HG02884 (cell line): ENCODE measurements around the gene ZNF630.
"Not testable (repeated sequence)": the region's sequence is repeated elsewhere in the genome, so short reads cannot be mapped to it uniquely, and the experiment has no call there.

Experiments
- ATAC-seq: cut with Tn5 transposase; IDR thresholded peaks from one replicate; pipeline ENCODE4 v1.9.1; 2021; ENCODE audit warnings: mild to moderate bottlenecking, moderate library complexity; ENCODE audit not compliant: unreplicated experiment

Gene ZNF630

DNA sequence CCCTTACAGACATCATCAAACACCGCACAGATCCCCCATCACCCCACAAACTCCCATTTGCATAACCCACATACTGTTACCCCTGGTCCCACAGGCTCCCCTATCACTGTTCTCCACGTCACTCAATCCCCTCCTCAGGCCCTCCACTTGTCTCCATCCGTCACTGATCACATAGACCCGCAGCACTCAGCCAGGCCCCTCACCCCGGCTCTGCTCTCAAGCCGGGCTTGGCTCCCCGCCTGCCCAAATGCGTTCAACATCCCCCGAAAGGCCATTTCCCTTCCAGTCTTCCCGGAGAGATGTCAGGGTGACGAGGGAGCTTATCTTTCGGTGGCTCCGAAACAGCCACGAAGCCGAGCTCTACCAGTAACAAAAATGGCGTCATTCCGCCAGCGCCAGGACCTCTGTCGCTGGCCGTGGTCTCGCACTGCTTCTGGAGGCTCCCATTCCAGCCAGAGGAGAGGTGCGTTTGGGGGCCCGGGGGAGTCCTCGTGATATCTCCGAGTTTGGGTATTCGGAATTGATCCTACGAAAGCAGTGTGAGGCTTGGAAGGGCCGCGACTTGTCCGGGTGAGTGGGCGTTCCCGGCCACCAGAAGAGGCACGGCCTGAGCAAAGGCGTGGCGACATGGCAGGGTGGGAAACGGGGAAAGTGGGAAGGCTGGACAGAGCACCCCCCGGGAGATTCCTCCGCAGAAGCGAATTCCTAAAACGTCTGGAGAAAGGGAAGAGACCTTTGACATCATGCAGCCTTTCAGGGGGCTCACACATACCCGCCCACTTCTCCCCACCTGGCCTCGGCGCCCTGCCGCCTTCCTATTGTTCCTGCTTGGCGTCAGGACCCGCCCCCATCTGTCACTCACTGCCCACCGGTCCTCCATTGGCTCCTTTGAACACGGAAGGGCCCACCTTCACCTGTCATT lies at the start of gene ZNF630:
Gene ZNF630 (minus strand): TSS at position 577 of the 922 bp plus-strand sequence. CDS start 4,754 bp downstream, outside the sequence.
- ATAC-seq: peak; percentile 89

DNA sequence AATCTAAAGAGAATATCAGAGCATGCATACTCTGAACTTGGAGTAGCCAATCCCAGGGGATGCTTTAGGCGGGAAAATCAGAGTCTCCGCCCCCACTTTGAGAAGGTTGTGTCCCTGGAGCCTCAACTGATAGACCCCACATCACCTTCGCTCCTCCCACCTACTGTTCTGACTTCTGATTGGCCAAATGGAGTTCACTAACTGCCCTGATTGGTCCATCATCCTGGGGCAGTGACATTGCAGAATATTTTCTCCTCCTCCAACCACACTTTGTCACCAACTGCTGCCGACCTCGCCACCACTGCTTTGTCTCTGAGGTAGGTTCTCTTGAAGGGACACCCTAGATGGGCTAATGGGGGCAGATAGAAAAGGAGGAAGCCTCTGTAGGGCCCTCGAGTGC lies 36.3 kb upstream of the ZNF630 start:
- ATAC-seq: no peak

DNA sequence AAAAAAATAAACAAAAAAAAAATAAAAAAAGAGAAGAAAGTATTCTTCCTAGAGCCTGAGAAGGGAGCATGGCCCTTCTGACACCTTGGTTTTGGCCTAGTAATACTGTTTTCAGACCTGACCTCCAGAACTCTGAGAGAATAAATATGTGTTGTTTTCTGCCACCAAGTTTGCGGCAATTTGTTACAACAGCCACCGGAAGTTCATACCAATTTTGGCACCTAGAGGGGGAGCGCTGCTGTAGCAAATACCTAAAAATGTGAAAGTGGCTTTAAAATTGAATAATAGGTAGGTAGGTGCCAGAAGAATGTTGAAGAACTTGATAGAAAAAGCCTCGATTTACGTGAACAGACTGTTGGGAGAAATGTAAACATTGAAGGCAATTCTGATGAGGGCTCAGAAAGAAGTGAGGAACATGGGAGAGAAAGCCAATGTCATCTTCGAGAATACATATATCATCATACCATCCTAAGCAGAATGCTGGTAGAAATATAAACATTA lies 31.5 kb upstream of the ZNF630 start:
- ATAC-seq: no peak

DNA sequence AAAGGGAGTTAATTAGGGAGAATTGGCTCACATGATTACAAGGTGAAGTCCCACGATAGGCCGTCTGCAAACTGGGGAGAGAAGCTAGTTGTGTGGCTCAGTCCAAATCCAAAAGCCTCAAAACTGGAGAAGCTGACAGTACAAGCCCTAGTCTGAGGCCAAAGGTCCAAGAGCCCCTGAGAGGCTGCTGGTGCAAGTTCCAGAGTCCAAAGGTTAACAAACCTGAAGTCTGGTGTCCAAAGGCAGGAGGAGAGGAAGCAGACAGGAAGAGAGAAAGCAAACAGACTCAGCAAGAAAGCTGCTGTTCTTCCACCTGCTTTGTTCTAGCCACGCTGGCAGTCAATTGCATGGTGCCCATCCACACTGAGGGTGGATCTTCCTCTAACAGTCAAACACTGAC lies 30.0 kb upstream of the ZNF630 start:
- no peak for ATAC-seq

DNA sequence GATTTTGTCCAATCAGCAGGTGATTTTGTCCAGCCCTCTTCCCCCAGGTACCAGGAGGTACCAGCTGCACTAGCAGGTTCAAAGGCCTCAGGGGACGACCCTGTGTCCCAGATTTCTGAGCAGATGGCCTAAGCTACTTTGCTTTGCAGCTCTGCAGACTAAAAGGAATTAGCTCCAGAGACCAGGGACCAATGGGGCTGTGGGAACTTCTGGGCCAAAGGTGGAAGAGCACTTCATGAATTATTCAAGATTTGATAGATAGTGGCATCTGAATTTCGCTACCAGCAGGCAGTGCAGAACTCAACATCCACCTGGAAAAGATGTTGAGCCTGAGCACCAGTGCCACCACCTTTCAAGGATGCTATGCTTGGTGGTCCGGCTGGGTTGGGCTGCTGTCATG lies 21.1 kb upstream of the ZNF630 start:
- not testable (repeated sequence) for ATAC-seq

DNA sequence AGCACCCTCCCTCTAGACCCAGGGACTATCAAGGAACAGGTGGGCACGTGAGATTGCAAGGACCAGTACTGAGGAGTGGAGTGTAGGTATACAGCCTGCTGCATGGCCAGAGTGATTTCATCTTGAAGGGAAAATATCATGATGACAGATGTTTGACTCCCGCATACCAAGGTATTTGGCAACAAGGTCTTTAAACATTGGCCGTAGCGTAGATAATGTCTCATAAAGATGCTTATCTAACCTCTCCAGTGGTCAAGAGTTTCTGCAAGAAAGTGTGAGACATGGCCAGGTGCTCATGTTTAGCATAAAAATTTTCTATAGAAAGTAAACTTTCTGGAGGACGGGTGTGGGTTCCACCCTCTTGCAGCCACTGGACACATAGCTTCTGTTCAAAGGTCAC lies 18.7 kb upstream of the ZNF630 start:
- no peak for ATAC-seq

DNA sequence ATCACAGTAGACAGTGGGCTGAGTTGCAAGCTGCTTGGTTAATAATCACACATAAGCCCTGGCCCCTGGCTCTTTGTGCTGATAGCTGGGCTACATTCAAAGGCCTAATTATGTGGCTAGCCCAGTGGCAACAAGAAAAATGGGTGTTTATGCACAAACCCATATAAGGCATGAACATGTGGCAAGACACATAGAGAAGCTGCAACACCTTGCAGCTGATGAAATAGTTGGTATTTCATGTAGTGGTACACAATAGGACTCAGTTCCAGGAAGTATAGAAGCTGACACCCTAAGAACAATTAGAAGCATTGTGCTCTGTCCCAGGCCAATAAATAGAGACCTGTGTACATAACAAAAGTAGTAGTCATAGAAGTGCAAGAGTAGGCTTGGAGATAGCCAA lies 14.6 kb upstream of the ZNF630 start:
- no peak for ATAC-seq

DNA sequence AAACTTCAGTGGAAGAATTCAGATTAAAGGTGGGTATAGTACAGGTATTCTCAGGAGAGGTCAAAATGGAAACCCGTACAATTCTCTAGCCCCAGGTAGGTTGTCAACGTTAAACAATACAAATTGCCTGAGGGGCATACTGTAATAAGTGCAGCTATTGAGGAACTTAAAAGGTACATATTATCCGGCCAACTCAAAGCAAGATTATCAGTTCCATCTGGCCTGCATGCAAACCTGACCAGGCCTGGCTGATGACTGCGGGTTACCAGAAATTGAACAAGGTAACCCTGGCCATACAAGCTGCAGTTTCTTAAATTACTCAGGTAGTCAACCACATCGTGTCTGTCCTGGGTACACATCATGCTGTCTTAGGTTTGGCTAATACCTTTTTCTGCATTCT lies 12.3 kb upstream of the ZNF630 start:
- no peak for ATAC-seq

DNA sequence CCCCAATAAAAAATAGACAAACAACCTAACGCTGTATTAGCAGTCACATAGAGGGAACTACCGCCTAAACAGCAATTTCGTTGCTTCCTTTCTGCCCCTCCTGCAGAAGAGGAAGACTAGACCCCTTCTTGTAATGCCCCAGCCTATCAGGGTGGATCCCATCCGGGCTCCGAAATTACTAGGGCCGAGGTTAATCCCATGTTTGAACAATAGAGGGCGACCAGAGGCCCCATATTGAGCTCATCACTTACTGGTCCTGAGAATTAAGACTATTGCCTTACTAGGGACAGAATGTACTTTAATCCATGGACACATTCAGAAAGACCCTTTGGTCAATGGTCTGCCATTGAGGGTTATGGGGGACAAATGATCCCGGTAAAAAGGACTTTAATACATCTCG lies 11.8 kb upstream of the ZNF630 start:
- ATAC-seq: no peak

DNA sequence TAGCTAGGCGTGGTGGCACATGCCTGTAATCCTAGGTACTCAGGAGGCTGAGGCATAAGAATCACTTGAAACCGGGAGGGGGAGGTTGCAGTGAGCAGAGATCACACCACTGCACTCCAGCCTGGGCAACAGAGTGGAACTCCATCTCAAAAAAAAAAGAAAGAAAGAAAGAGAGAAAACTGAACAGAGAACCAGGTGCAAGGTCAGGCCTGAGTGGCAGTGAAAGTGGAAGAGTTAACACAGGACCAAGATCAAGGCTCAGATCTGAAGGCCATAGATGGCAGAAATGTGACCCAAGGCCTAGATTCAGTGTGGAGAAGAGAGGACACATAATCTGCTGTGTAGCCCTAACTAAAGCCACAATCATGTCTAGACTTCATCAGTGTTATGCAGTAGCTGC lies 4.9 kb upstream of the ZNF630 start:
- ATAC-seq: no peak

DNA sequence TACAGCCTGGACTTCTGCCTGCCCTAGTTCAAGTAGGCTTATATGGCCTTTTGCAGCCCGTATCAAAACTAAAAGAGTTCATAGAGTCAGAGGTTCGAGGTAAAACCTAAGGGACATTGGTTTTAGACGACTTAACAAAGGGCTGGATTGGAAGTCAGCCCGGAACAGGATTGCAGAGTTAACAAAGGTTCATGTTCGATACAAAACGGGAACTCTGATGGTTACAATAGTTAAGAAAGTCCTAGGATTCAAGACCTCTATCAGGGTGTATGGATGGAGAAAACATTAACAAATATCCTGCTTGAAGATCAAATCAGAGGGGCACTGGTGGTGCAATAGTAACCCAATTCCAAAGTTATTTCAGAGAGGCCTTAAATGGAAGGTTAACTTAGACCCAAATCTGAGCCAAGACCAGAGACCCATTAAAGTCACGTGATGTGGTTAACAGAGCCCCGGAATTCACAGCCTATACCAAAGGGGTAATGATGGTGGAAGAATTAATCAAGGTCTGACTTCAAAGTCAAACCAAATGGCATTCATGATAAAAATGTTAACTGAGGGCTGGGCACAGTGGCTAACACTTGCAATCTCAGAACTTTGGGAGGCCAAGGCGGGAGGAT lies 656 bp upstream of the ZNF630 start:
- no peak for ATAC-seq

DNA sequence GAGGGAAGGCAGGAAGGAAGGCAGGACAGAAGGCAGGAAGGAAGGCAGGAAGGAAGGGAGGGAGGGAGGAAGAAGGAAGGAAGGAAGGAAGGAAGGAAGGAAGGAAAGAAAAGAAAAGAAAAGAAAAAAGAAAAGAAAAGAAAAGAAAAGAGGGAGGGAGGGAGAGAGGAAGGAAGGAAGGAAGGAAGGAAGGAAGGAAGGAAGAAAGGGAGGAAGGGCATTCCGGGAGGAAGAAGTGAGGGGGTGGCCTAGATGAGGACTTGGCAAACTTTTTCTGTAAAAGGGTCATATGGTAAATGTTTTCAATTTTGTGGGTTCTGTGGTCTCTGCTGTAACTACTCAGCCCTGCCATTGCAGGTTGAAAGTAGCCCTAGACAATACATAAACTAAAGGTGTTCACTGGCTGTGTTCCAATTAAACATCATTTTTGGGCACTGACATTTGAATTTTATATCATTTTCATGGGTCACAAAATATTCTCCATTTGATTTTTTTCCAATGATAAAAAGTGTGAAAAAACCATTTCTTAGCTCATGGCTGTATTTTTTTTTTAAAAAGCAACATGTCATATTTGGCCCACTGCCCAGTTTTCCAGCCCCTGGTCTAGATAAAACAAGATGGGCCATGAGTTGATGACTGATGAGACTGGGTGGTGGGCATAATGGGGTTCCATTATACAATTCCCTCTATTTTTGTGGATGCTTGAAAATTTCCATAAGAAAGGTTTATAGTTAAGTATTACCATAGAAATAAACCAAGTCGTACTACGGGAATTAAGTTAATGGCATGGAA lies 3.1 kb downstream of the ZNF630 start:
- ATAC-seq: no peak

DNA sequence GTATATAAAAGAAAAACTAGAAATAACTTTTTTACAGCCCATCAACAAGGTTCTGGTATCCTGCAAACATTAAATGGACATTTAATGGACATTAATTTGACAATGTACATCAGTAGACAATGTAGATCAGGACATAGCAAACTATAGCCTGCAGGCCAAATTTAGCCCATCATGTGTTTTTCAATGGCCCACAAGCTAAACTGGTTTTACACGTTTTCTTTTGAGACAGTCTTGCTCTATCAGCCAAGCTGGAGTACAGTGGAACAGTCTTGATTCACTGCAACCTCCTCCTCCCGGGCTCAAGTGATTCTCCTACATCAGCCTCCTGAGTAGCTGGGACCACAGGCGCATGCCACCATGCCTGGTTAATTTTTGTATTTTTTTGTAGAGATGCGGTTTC lies 7.2 kb downstream of the ZNF630 start:
- ATAC-seq: no peak

DNA sequence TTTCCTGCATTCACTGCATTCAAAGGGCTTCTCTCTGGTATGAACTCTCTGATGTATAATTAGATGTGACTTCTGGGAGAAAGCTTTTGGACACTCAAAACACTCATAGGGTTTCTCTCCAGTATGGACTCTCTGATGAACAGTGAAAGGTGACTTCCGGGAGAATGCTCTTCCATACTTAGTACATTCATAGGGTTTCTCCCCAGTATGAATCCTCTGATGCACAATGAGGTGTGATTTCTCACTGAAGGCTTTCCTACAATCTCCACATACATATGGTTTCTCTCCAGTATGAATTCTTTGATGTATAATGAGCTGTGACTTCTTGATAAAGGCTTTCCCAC lies 12.2 kb downstream of the ZNF630 start:
- no peak for ATAC-seq

DNA sequence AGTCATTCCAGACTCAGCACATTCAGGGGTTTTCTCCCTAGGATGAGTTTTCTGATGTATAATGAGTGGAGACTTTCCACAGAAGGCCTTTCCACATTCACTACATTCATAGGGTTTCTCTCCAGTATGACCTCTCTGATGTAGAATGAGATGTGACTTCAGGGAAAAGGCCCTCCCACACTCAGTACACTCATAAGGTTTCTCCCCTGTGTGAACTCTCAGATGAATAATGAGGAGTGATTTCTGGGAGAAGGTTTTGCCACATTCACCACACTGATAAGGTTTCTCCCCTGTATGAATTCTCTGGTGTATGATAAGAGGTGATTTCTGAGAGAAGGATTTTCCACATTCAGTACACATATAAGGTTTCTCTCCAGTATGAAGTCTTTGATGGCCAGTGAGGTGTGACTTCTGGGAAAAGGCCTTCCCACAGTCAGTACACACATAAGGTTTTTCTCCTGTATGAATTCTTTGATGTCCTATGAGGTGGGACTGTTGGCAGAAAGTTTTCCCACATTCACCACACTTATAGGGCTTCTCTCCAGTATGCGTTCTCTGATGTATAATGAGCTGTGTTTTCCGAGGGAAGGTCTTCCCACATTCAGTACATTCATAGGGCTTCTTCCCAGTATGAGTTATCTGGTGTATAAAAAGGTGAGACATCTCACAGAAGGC lies 12.7 kb downstream of the ZNF630 start:
- no peak for ATAC-seq

DNA sequence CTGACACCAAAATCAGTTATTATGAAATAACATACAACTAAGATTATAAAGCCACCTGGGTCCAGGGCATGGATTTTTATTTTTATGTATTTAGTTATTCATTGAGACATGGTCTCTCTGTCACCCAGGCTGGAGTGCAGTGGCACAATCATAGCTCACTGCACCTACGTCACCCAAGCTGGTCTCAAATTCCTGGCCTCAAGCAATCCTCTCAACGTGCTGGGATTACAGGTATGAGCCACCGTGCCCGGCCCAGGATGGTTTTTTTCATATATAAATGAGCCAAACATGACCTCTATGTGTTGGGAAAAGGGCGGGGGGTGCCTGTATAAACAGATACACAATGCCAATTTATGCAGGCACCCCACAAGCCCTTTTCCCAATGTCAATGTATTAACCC lies 24.6 kb downstream of the ZNF630 start:
- ATAC-seq: no peak

DNA sequence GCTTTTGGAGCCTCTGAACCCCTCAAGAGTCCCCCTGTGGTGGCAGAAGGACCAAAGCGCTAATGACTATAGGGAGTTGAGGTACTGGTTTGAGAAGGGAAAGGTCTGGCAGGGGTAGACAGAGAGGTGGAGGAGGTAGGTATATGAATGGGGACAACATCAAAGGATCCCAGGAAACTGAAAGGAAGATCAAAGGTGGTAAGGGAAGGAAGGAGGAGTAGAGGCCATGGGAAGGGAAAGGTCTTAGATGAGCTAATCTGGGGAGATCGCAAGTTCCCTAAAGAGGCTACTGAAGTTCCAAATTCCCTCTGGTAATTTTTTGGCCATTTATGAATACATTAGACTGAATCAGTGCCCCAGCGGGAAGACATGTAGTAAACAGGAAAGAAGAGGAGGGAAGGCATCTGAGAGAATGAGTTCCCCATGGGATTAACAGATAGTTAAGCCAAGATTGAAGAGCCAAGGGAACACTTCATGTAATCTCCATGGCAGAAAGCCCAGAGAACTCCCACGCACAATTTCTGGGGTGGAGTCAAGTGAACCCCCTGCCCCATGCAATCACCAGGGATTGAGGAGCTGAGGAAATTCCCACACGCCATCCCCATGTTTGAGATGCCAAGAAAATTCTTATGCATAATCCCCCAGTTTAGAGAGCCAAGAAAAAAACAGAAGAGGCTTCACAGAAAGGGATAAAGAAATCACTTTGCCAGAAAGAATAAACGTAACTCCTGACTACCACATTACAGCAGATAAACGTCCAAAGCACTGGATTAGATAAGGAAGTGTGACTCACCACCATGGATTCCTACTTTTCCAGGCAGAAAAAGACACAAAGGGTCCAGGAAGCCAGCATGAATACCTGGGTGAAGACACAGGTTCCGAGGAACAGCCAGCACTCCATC lies 25.8 kb downstream of the ZNF630 start:
- no peak for ATAC-seq

DNA sequence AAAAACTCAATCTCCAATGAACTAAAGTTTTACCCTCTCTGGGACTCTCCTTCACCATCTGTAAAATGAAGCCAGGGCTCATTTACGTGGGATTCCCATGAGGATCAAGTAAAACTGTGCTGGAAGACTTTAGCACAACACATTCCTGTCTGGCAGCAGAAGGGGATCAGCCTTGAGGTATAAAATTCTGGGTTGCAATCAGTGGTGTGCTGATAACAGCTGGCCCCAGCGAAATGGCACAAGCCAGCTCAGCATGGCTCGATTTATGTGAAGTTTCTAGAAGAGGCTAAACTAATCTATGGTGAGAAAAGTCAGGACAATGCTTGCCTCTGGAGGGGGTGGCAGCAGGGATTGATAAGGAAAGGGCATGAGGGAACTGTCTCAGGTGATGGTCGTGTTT lies 28.4 kb downstream of the ZNF630 start:
- ATAC-seq: no peak

DNA sequence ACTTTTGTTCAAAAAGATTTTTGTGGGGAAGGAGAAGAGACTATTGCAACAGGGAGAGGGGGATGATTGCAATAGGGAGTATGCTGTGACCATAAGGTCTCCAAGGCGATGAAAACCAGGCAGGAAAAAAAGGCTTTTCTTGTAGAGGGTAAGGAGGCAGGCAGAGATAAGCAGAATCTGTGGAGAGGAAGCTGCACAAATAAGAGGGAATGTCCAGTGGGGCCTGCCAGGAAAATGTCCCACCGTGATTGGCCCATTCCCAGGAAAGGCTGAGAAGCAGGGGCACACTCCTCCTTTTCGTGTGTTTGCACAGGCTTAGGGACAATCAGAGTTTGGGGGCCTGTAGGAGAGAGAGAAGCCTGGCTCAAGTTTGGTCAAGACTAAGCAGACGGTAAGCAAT lies 35.5 kb downstream of the ZNF630 start:
- ATAC-seq: no peak

DNA sequence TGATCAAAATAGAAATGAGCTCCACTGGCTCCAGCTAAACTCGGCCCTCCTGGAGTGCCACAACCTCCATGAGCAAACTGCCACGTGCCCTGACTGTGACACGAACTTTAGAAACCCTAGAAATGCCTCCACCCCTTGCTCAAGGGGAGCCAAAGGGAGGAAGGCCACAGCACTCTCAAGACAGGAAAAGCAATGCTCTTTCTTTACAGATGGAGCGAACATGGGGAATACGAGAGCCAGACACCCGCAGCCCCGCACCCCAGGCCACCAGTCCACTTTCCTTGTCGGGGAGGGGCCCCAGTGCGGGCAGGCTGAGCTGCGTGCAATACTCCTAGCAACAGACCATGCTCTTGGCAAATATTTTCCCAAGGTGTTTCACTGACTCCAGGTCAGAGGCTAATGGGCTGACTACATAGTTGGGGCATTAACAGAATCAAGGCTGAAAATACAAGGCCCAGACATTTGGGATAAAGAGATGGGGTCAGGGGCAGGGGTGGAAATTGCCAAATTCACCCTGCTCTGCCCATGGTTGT lies 40.7 kb downstream of the ZNF630 start:
- not testable (repeated sequence) for ATAC-seq
